H1 (cell line): ENCODE measurements around the gene SLC4A11. TPM values are rescaled to one million over a fixed set of nuclear protein-coding genes. Genes with fewer than 3 reads are reported as not detected.

Source experiments
- CTCF ChIA-PET: fragments of 300-600 bp; sonication (Branson Sonifier 250); formaldehyde crosslinking; loops from one replicate; lab custom pipeline; 2021; ENCODE audit not compliant: partially characterized antibody; lab: Charles Lee
- POLR2A ChIA-PET: fragments of 300-600 bp; sonication (Branson Sonifier 250); formaldehyde crosslinking; loops from one replicate; lab custom pipeline; 2021; ENCODE audit warnings: inconsistent platforms; ENCODE audit not compliant: partially characterized antibody; lab: Charles Lee
- DNase-seq, 2 experiments: peaks; one replicate each; pipeline versions ENCODE4 v3.0.0 to v3.0.0-alpha.2; 2010 to 2022; ENCODE audit warnings: low spot score in 2 of 2, low read depth in 1 of 2, mixed read lengths in 1 of 2
- FAIRE-seq: peaks from 2 replicates; lab custom pipeline; 2011; peaks lifted over from hg19 to GRCh38; lab: Jason Lieb, UNC
- H2AFZ ChIP-seq: 2 replicates; pipeline ENCODE4 v1.8.1; 2012; ENCODE audit warnings: low read length, inconsistent platforms
- H2AK5ac ChIP-seq: 2 replicates; pipeline ENCODE4 v1.6.1; 2013; ENCODE audit warnings: low read depth, low read length
- H2BK120ac ChIP-seq: replicated peaks from 2 replicates; pipeline ENCODE3; 2013; ENCODE audit warnings: low read depth, low read length, inconsistent platforms
- H2BK12ac ChIP-seq: 2 replicates; pipeline ENCODE4 v1.6.1; 2013; ENCODE audit warnings: low read depth, low read length
- H2BK15ac ChIP-seq: 2 replicates; pipeline ENCODE4 v1.6.1; 2013; ENCODE audit warnings: low read length
- H2BK20ac ChIP-seq: 2 replicates; pipeline ENCODE4 v1.6.1; 2013; ENCODE audit warnings: low read length
- H2BK5ac ChIP-seq: 2 replicates; pipeline ENCODE4 v1.6.1; 2013; ENCODE audit warnings: low read depth, low read length
- H3K14ac ChIP-seq: 2 replicates; pipeline ENCODE4 v1.6.1; 2013; ENCODE audit warnings: inconsistent platforms; ENCODE audit not compliant: insufficient read length
- H3K18ac ChIP-seq: 2 replicates; pipeline ENCODE4 v1.6.1; 2013; ENCODE audit warnings: low read length; ENCODE audit errors: extremely low read depth
- H3K23ac ChIP-seq: 2 replicates; pipeline ENCODE4 v1.6.1; 2013; ENCODE audit warnings: inconsistent platforms; ENCODE audit not compliant: insufficient read length
- H3K23me2 ChIP-seq: 2 replicates; pipeline ENCODE4 v1.6.1; 2013; ENCODE audit warnings: low read depth, low read length
- H3K27ac ChIP-seq: 2 replicates; pipeline ENCODE4 v1.6.1; 2011; ENCODE audit warnings: low read depth, low read length, inconsistent platforms
- H3K27me3 ChIP-seq, 4 experiments: replicated peaks in 1 of 4; 1 replicate in 1 of 4; 2 replicates in 3 of 4; pipeline versions ENCODE4 v1.6.1 to v1.8.1; 2011 to 2013; ENCODE audit warnings: low read length in 3 of 4, mild to moderate bottlenecking in 3 of 4, inconsistent platforms in 2 of 4, mixed read lengths in 2 of 4, moderate library complexity in 1 of 4; ENCODE audit not compliant: control insufficient read depth in 3 of 4, insufficient read depth in 3 of 4; ENCODE audit errors: extremely low read depth in 1 of 4
- H3K36me3 ChIP-seq, 4 experiments: 2 replicates each; pipeline versions ENCODE4 v1.6.1 to v1.8.1; 2011 to 2013; ENCODE audit warnings: mild to moderate bottlenecking in 4 of 4, low read length in 3 of 4, moderate library complexity in 2 of 4, control low read depth in 1 of 4, inconsistent platforms in 1 of 4; ENCODE audit not compliant: insufficient read depth in 4 of 4, control insufficient read depth in 2 of 4
- H3K4ac ChIP-seq: replicated peaks from 2 replicates; pipeline ENCODE3; 2013; ENCODE audit warnings: low read length, low read depth, mixed read lengths, inconsistent platforms; ENCODE audit not compliant: insufficient read length
- H3K4me1 ChIP-seq, 4 experiments: replicated peaks in 1 of 4; 1 replicate in 1 of 4; 2 replicates in 3 of 4; pipeline versions ENCODE4 v1.6.1 to v1.8.1; 2011 to 2013; ENCODE audit warnings: low read length in 3 of 4, inconsistent platforms in 2 of 4, mixed read lengths in 1 of 4; ENCODE audit not compliant: insufficient read depth in 4 of 4, control insufficient read depth in 3 of 4
- H3K4me2 ChIP-seq, 2 experiments: 2 replicates each; pipeline versions ENCODE4 v1.6.1 to v1.8.1; 2011 to 2013; ENCODE audit warnings: low read depth in 2 of 2, low read length in 2 of 2, control low read depth in 1 of 2, inconsistent platforms in 1 of 2, mild to moderate bottlenecking in 1 of 2; ENCODE audit not compliant: insufficient read depth in 1 of 2
- H3K4me3 ChIP-seq, 4 experiments: fragments of 200-600, 300-600 bp in 1 of 4; sonication (generic), shearing (Covaris generic), sonication (Bioruptor Twin) in 1 of 4; 2 replicates each; pipeline versions ENCODE4 v1.5.1 to v1.8.1; 2011 to 2016; ENCODE audit warnings: low read length in 4 of 4, low read depth in 3 of 4, control low read depth in 2 of 4, inconsistent platforms in 2 of 4, mild to moderate bottlenecking in 2 of 4, mixed read lengths in 1 of 4, moderate library complexity in 1 of 4; ENCODE audit not compliant: insufficient read depth in 2 of 4; ENCODE audit errors: extremely low read depth in 1 of 4
- H3K56ac ChIP-seq: replicated peaks from 2 replicates; pipeline ENCODE3; 2013; ENCODE audit warnings: low read depth, mild to moderate bottlenecking, mixed read lengths, low read length, inconsistent platforms; ENCODE audit not compliant: insufficient read length
- H3K79me1 ChIP-seq: 2 replicates; pipeline ENCODE4 v1.6.1; 2013; ENCODE audit warnings: low read depth, low read length, control low read depth
- H3K79me2 ChIP-seq, 2 experiments: 2 replicates each; pipeline versions ENCODE4 v1.6.1 to v1.8.1; 2012 to 2013; ENCODE audit warnings: low read length in 2 of 2, mild to moderate bottlenecking in 2 of 2, inconsistent platforms in 1 of 2; ENCODE audit not compliant: insufficient read depth in 2 of 2, control insufficient read depth in 1 of 2
- H3K9ac ChIP-seq, 4 experiments: replicated peaks in 1 of 4; 1 replicate in 1 of 4; 2 replicates in 3 of 4; pipeline versions ENCODE4 v1.6.1 to v1.8.1; 2011 to 2013; ENCODE audit warnings: low read depth in 3 of 4, low read length in 3 of 4, control low read depth in 2 of 4, mild to moderate bottlenecking in 2 of 4, moderate library complexity in 2 of 4, inconsistent platforms in 1 of 4; ENCODE audit errors: extremely low read depth in 1 of 4
- H3K9me3 ChIP-seq, 2 experiments: 2 replicates each; pipeline versions ENCODE4 v1.6.1 to v1.8.1; 2012 to 2013; ENCODE audit warnings: mild to moderate bottlenecking in 2 of 2, moderate library complexity in 2 of 2, control low read depth in 1 of 2, inconsistent platforms in 1 of 2, low read depth in 1 of 2, low read length in 1 of 2, mixed read lengths in 1 of 2; ENCODE audit not compliant: insufficient read depth in 2 of 2
- H4K20me1 ChIP-seq, 2 experiments: replicated peaks in 1 of 2; 2 replicates each; pipeline versions ENCODE3 to v1.8.1; 2011 to 2013; ENCODE audit warnings: inconsistent platforms in 2 of 2, low read length in 2 of 2, mild to moderate bottlenecking in 1 of 2; ENCODE audit not compliant: insufficient read depth in 2 of 2, control insufficient read depth in 1 of 2
- H4K5ac ChIP-seq: 2 replicates; pipeline ENCODE4 v1.6.1; 2013; ENCODE audit warnings: low read length, low read depth, mixed read lengths, inconsistent platforms; ENCODE audit not compliant: insufficient read length
- H4K8ac ChIP-seq: 2 replicates; pipeline ENCODE4 v1.8.0; 2013; ENCODE audit warnings: mild to moderate bottlenecking, moderate library complexity, low read length, inconsistent platforms; ENCODE audit not compliant: insufficient read depth; ENCODE audit errors: extremely low read depth
- H4K91ac ChIP-seq: replicated peaks from 2 replicates; pipeline ENCODE3; 2013; ENCODE audit warnings: low read length, mixed read lengths, inconsistent platforms; ENCODE audit not compliant: insufficient read length
- RAD21 ChIP-seq, 2 experiments: IDR thresholded peaks in 1 of 2; conservative IDR thresholded peaks in 1 of 2; 2 replicates each; pipeline ENCODE4 v1.6.1; 2011; ENCODE audit warnings: low read depth in 2 of 2, low read length in 2 of 2, improper control_type of control experiment in 1 of 2, inconsistent platforms in 1 of 2, mild to moderate bottlenecking in 1 of 2, moderate library complexity in 1 of 2
- SIN3A ChIP-seq, 2 experiments: IDR thresholded peaks in 1 of 2; conservative IDR thresholded peaks in 1 of 2; 2 replicates each; pipeline ENCODE4 v1.6.1; 2011 to 2012; ENCODE audit warnings: low read length in 2 of 2, improper control_type of control experiment in 1 of 2, low read depth in 1 of 2, mild to moderate bottlenecking in 1 of 2
- WGBS, 2 experiments: shearing (Covaris generic) in 1 of 2; methylation state at CpG; one replicate each; pipeline versions ENCODE4 v1.1.6 to v1.1.7; 2013 to 2015; ENCODE audit warnings: low lambda C conversion rate in 2 of 2, mixed read lengths in 2 of 2, inconsistent platforms in 1 of 2, low coverage in 1 of 2, missing lambda C conversion rate in 1 of 2; ENCODE audit not compliant: insufficient replicate concordance in 2 of 2, insufficient coverage in 1 of 2, insufficient read length in 1 of 2; ENCODE audit errors: extremely low coverage in 1 of 2, missing lambda C conversion rate in 1 of 2; 5-methylcytosine and 5-hydroxymethylcytosine counted together
- polyA plus RNA-seq, 7 experiments: library from polyadenylated mRNA; depleted of rRNA in 3 of 7; stranded (reverse) in 5 of 7; unstranded in 2 of 7; fragments of >200 nt in 5 of 7; fragments of 200-250 nt in 2 of 7; gene quantifications; 1 replicate in 5 of 7; 2 replicates in 1 of 7; 4 replicates in 1 of 7; pipeline versions ENCODE4 v1.2.1 to v1.2.3, GENCODE V29; 2011 to 2013; ENCODE audit warnings: missing spikeins in 2 of 7, mixed read lengths in 2 of 7
- total RNA-seq: library from RNA; stranded (reverse); fragmentation: NEBNext Ultra II Directional; extraction: Animal tissue kit (Norgen Biotek cat#: 25700); gene quantifications from 2 replicates; pipeline ENCODE4 v1.2.1, GENCODE V29; 2021

The SLC4A11 gene
- total and polyA plus RNA-seq, 2 of the 8 experiments (the other 6 are each of a cell fraction or from before 2014, with no cell fraction given) = 11.9 to 32.3 TPM

GRCh38 chr20:3203315-3204123 lies 35.5 kb downstream of the SLC4A11 start:
- ChIA-PET CTCF (interaction anchor here (0.6 to 1.1 kb wide), 4 partner anchors 16 to 74 kb away, joined by 3 to 4 read pairs (median 3); no protein-coding TSS in a partner anchor), POLR2A (interaction anchor here (0.6 to 1.7 kb wide), 11 partner anchors 14 to 541 kb away, joined by 3 to 8 read pairs (median 3); partner anchors contain the start of genes FASTKD5 and UBOX5)
- H3K4me3 ChIP-seq = peak overlapping the region; percentile 83 to 93 (median 88)
- peaks cover 0 to 7% (median 5%) of the 10 kb centered on the region in 4 experiments; a peak in 6 of 7 replicates for H3K4me1 ChIP-seq
- H3K36me3 ChIP-seq = peaks cover 13 to 26% (median 17%) of the 10 kb centered on the region in 4 experiments; a peak in 7 of 8 replicates
- FAIRE-seq (no peak), DNase-seq (no peak)
- peak overlapping the region; percentile 94 to 99 for H3K4me2 ChIP-seq
- peak overlapping the region; percentile 70; the same call in 1 of the 2 replicates for H2AFZ ChIP-seq
- H3K18ac ChIP-seq = no peak overlapping the region
- peak overlapping the region; percentile 52 to 91 (median 85) for H3K9ac ChIP-seq
- H2AK5ac ChIP-seq = no peak overlapping the region; the same call in 1 of the 2 replicates
- H2BK120ac ChIP-seq = no peak overlapping the region
- peak overlapping the region; percentile 68 for H3K14ac ChIP-seq
- H3K4ac ChIP-seq = peak overlapping the region; percentile 99
- H2BK20ac ChIP-seq = no peak overlapping the region
- H4K20me1 ChIP-seq = peaks cover 0 to 6% of the 10 kb centered on the region in 2 experiments
- peak overlapping the region; percentile 92 for H2BK5ac ChIP-seq
- peak overlapping the region; percentile 96 for H3K56ac ChIP-seq
- 21% methylated on average over 26 of the region's 31 CpGs; no CpG with 5 or more reads in 1 of the 2 experiments for WGBS, 2 experiments
- no peaks in the 10 kb centered on the region for H3K9me3 ChIP-seq
- no peak overlapping the region for H2BK12ac ChIP-seq
- H2BK15ac ChIP-seq = no peak overlapping the region
- peaks cover under 1 to 21% of the 10 kb centered on the region in 2 experiments; a peak in 2 of 4 replicates for H3K79me2 ChIP-seq
- no peaks in the 10 kb centered on the region for H3K27me3 ChIP-seq
- H4K91ac ChIP-seq = peak overlapping the region; percentile 65
- H3K27ac ChIP-seq = peak overlapping the region; percentile 77; the same call in 1 of the 2 replicates
- peaks cover under 1% of the 10 kb centered on the region; the same call in 1 of the 2 replicates for H3K23me2 ChIP-seq
- peak overlapping the region; percentile 89 for H4K5ac ChIP-seq
- TF ChIP-seq RAD21 (IDR thresholded peaks at IDR 0.05 in 1 of 2, conservative IDR thresholded peaks at IDR 0.05 in 1 of 2; ENCODE audit: low read depth in 2 of 2, low read length in 2 of 2) = no peak
- peak in 1 of 2 experiments; percentile 28; a peak in 1 of 4 replicates for TF ChIP-seq SIN3A (conservative IDR thresholded peaks at IDR 0.05 in 1 of 2, IDR thresholded peaks at IDR 0.05 in 1 of 2; ENCODE audit: low read depth in 1 of 2, low read length in 2 of 2)
- H3K79me1 ChIP-seq = peaks cover 10% of the 10 kb centered on the region
- H3K23ac ChIP-seq = no peak overlapping the region
- H4K8ac ChIP-seq = peak overlapping the region; percentile 97
